Liver (tissue), 9 donors: ENCODE data around the gene KCNJ15. TPM values are rescaled to one million over a fixed set of nuclear protein-coding genes. Genes with fewer than 3 reads are reported as not detected.

Experiments used
- DNase-seq: peaks from one replicate; pipeline ENCODE4 v3.0.0-alpha.2; 2017; ENCODE audit warnings: low spot score
- H3K27ac ChIP-seq, 2 donors: one replicate each; pipeline ENCODE4 v1.7.0; 2013; ENCODE audit warnings: inconsistent platforms in 2 of 2, low read length in 2 of 2, control low read depth in 1 of 2, low read depth in 1 of 2, mild to moderate bottlenecking in 1 of 2
- H3K27me3 ChIP-seq, 4 donors: one replicate each; pipeline versions ENCODE4 v1.6.1 to v1.7.0; 2013; ENCODE audit warnings: low read length in 3 of 4, inconsistent platforms in 1 of 4, mild to moderate bottlenecking in 1 of 4, moderate library complexity in 1 of 4; ENCODE audit not compliant: control insufficient read depth in 4 of 4, insufficient read depth in 4 of 4
- H3K36me3 ChIP-seq, 4 donors: one replicate each; pipeline versions ENCODE4 v1.6.1 to v1.7.0; 2013; ENCODE audit warnings: low read length in 3 of 4, mild to moderate bottlenecking in 3 of 4, low read depth in 1 of 4, moderate library complexity in 1 of 4; ENCODE audit not compliant: control insufficient read depth in 4 of 4, insufficient read depth in 3 of 4
- H3K4me1 ChIP-seq, 4 donors: one replicate each; pipeline versions ENCODE4 v1.6.1 to v1.7.0; 2013; ENCODE audit warnings: low read length in 3 of 4, mild to moderate bottlenecking in 3 of 4, moderate library complexity in 1 of 4; ENCODE audit not compliant: control insufficient read depth in 4 of 4, insufficient read depth in 4 of 4
- H3K4me3 ChIP-seq, 3 donors: one replicate each; pipeline versions ENCODE4 v1.6.1 to v1.7.0; 2013; ENCODE audit warnings: low read length in 3 of 3, control low read depth in 1 of 3, low read depth in 1 of 3, mild to moderate bottlenecking in 1 of 3
- H3K9ac ChIP-seq, 2 donors: one replicate each; pipeline ENCODE4 v1.7.0; 2013; ENCODE audit warnings: low read length in 2 of 2, mild to moderate bottlenecking in 2 of 2, moderate library complexity in 2 of 2, control low read depth in 1 of 2, low read depth in 1 of 2
- H3K9me3 ChIP-seq, 4 donors: one replicate each; pipeline versions ENCODE4 v1.6.1 to v1.7.0; 2013; ENCODE audit warnings: low read length in 3 of 4; ENCODE audit not compliant: control insufficient read depth in 4 of 4
- EGR1 ChIP-seq, 2 donors: IDR thresholded peaks; 2 replicates each; pipeline ENCODE4 v1.6.1; 2016 to 2018; ENCODE audit warnings: antibody characterized with exemption in 2 of 2, low read depth in 2 of 2
- FOXA1 ChIP-seq: IDR thresholded peaks from 2 replicates; pipeline ENCODE4 v1.6.1; 2016; ENCODE audit warnings: antibody characterized with exemption
- FOXA2 ChIP-seq: IDR thresholded peaks from 2 replicates; pipeline ENCODE4 v1.6.1; 2016; ENCODE audit warnings: antibody characterized with exemption
- GABPA ChIP-seq, 2 donors: IDR thresholded peaks in 1 of 2; conservative IDR thresholded peaks in 1 of 2; 2 replicates each; pipeline ENCODE4 v1.6.1; 2016; ENCODE audit warnings: antibody characterized with exemption in 2 of 2, mild to moderate bottlenecking in 1 of 2, moderate library complexity in 1 of 2
- HNF4A ChIP-seq, 2 donors: conservative IDR thresholded peaks; 2 replicates each; pipeline ENCODE4 v1.6.1; 2016; ENCODE audit warnings: antibody characterized with exemption in 2 of 2, mild to moderate bottlenecking in 2 of 2
- HNF4G ChIP-seq: IDR thresholded peaks from 2 replicates; pipeline ENCODE4 v1.6.1; 2016; ENCODE audit warnings: antibody characterized with exemption
- JUND ChIP-seq, 2 donors: IDR thresholded peaks; 2 replicates each; pipeline ENCODE4 v1.6.1; 2016; ENCODE audit warnings: antibody characterized with exemption in 2 of 2
- MAX ChIP-seq: IDR thresholded peaks from 2 replicates; pipeline ENCODE4 v1.6.1; 2016; ENCODE audit warnings: antibody characterized with exemption
- NR2F2 ChIP-seq: IDR thresholded peaks from 2 replicates; pipeline ENCODE4 v1.6.1; 2016; ENCODE audit warnings: antibody characterized with exemption
- RAD21 ChIP-seq, 2 donors: IDR thresholded peaks; 2 replicates each; pipeline ENCODE4 v1.6.1; 2016; ENCODE audit warnings: antibody characterized with exemption in 2 of 2, mild to moderate bottlenecking in 2 of 2
- REST ChIP-seq: IDR thresholded peaks from 2 replicates; pipeline ENCODE4 v1.6.1; 2016; ENCODE audit warnings: antibody characterized with exemption, mild to moderate bottlenecking
- RXRA ChIP-seq, 2 donors: IDR thresholded peaks; 2 replicates each; pipeline ENCODE4 v1.6.1; 2017 to 2018; ENCODE audit warnings: antibody characterized with exemption in 2 of 2, mild to moderate bottlenecking in 1 of 2
- SP1 ChIP-seq: IDR thresholded peaks from 2 replicates; pipeline ENCODE4 v1.6.1; 2018; ENCODE audit warnings: antibody characterized with exemption, mild to moderate bottlenecking
- TAF1 ChIP-seq: conservative IDR thresholded peaks from 2 replicates; pipeline ENCODE4 v1.6.1; 2016; ENCODE audit warnings: antibody characterized with exemption, mild to moderate bottlenecking
- YY1 ChIP-seq: IDR thresholded peaks from 2 replicates; pipeline ENCODE4 v1.6.1; 2016; ENCODE audit warnings: antibody characterized with exemption, mild to moderate bottlenecking
- WGBS: extraction: QIAGEN DNeasy Blood & Tissue Kit; methylation state at CpG from one replicate; pipeline ENCODE4 v1.1.7; 2013; 5-methylcytosine and 5-hydroxymethylcytosine counted together
- polyA plus RNA-seq, 2 donors: library from polyadenylated mRNA; stranded (reverse) in 1 of 2; unstranded in 1 of 2; fragments of 200-250 nt in 1 of 2; fragments of >200 nt in 1 of 2; fragmentation: Nextera tagmentation in 1 of 2; extraction: Ambion mirVana in 1 of 2; gene quantifications; one replicate each; pipeline versions ENCODE4 v1.2.1 to v1.2.3, GENCODE V29; 2013 to 2015
- total RNA-seq, 2 donors: library from RNA; depleted of rRNA; stranded (reverse); fragments of >200 nt; gene quantifications; one replicate each; pipeline ENCODE4 v1.2.3, GENCODE V29; 2014
- TF ChIP-seq, protein P1 (sequence below): IDR thresholded peaks from 2 replicates; pipeline ENCODE4 v1.6.1; 2016; ENCODE audit warnings: antibody characterized with exemption
- TF ChIP-seq, protein P2 (sequence below): IDR thresholded peaks from 2 replicates; pipeline ENCODE4 v1.6.1; 2016; ENCODE audit warnings: antibody characterized with exemption
- TF ChIP-seq, protein P3 (sequence below): fragments of 150-350 bp; IDR thresholded peaks from 2 replicates; pipeline ENCODE4 v1.5.1; 2017; ENCODE audit warnings: improper control_type of control experiment, low read depth, low read length; ENCODE audit not compliant: missing input control
- donor health status: healthy.
- donor health status: healthy.
- donor health status: healthy.
- donor health status: healthy.
- donor health status: healthy.

KCNJ15 gene
- total and polyA plus RNA-seq, 4 donors = 0.61 to 4.8 (median 2.2) TPM

DNA sequence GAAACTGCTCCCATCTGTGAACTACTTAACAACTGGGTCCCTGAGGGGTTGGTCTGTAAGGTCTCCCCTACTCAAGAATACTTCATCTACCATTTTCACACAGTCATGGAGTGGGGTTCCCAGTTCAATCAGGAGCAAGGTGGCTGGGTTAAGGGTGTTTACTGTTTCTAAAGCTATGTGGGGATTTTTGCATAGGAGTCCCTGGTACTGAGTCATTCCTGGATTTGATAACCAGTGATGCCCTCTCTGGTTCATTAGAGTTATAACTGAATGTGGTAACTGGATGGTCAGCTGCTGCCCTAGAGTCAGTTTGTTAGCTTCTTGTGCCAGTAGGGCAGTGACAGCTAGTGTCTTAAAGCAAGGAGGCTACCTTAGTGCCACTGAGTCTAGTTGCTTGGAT, 29.4 kb upstream of the KCNJ15 start:
- TF ChIP-seq MAX = no peak
- TF ChIP-seq JUND (IDR thresholded peaks at IDR 0.05) = no peak
- no peaks in the 10 kb centered on the region for H3K27me3 ChIP-seq
- no peaks in the 10 kb centered on the region for H3K4me1 ChIP-seq
- H3K36me3 ChIP-seq = no peaks in the 10 kb centered on the region
- H3K9ac ChIP-seq = no peak overlapping the region
- peaks cover 4 to 16% (median 9%) of the 10 kb centered on the region in 4 donors for H3K9me3 ChIP-seq
- DNase-seq = no peak
- no peak overlapping the region for H3K4me3 ChIP-seq
- H3K27ac ChIP-seq = no peak overlapping the region

DNA sequence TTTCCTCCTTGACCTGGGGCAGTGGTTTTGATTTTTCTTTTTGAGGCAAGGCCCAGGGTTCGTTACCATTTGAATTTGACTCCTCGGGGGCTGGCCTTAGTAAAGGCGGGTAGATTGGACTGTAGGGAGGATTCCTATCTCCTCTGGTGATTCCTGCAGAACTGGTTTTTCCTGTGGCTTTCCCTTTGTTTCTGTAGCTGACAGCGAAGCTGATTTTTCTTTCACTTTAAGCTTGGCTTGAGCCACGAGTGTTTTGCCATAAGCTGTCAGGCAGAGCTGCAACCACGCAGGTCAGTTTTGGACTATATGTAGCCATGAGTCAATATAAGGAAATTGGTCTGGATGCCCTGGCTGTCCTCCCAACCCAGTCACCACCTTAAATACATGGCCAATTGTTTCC, 28.7 kb upstream of the KCNJ15 start:
- WGBS = 57% methylated on average over 6 of the region's 6 CpGs
- Histone ChIP-seq H3K4me1 (no peaks in the 10 kb centered on the region), H3K27me3 (no peaks in the 10 kb centered on the region), H3K9me3 (peaks cover 4 to 16% (median 9%) of the 10 kb centered on the region in 4 donors), H3K27ac (no peak overlapping the region), H3K4me3 (no peak overlapping the region), H3K9ac (no peak overlapping the region), H3K36me3 (no peaks in the 10 kb centered on the region)
- TF ChIP-seq EGR1 (IDR thresholded peaks at IDR 0.05; ENCODE audit: low read depth in 2 of 2) (no peak), RAD21 (IDR thresholded peaks at IDR 0.05) (no peak), FOXA2 (no peak), TAF1 (no peak), NR2F2 (no peak), REST (no peak), JUND (IDR thresholded peaks at IDR 0.05) (no peak), RXRA (IDR thresholded peaks at IDR 0.05) (no peak), MAX (no peak), SP1 (no peak), YY1 (no peak), HNF4A (conservative IDR thresholded peaks at IDR 0.05) (no peak), GABPA (IDR thresholded peaks at IDR 0.05 in 1 of 2, conservative IDR thresholded peaks at IDR 0.05 in 1 of 2) (no peak), FOXA1 (no peak), HNF4G (no peak)
- TF ChIP-seq, protein P1, sequence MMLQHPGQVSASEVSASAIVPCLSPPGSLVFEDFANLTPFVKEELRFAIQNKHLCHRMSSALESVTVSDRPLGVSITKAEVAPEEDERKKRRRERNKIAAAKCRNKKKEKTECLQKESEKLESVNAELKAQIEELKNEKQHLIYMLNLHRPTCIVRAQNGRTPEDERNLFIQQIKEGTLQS = no peak
- TF ChIP-seq, protein P2, sequence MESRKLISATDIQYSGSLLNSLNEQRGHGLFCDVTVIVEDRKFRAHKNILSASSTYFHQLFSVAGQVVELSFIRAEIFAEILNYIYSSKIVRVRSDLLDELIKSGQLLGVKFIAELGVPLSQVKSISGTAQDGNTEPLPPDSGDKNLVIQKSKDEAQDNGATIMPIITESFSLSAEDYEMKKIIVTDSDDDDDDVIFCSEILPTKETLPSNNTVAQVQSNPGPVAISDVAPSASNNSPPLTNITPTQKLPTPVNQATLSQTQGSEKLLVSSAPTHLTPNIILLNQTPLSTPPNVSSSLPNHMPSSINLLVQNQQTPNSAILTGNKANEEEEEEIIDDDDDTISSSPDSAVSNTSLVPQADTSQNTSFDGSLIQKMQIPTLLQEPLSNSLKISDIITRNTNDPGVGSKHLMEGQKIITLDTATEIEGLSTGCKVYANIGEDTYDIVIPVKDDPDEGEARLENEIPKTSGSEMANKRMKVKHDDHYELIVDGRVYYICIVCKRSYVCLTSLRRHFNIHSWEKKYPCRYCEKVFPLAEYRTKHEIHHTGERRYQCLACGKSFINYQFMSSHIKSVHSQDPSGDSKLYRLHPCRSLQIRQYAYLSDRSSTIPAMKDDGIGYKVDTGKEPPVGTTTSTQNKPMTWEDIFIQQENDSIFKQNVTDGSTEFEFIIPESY = no peak
- TF ChIP-seq, protein P3, sequence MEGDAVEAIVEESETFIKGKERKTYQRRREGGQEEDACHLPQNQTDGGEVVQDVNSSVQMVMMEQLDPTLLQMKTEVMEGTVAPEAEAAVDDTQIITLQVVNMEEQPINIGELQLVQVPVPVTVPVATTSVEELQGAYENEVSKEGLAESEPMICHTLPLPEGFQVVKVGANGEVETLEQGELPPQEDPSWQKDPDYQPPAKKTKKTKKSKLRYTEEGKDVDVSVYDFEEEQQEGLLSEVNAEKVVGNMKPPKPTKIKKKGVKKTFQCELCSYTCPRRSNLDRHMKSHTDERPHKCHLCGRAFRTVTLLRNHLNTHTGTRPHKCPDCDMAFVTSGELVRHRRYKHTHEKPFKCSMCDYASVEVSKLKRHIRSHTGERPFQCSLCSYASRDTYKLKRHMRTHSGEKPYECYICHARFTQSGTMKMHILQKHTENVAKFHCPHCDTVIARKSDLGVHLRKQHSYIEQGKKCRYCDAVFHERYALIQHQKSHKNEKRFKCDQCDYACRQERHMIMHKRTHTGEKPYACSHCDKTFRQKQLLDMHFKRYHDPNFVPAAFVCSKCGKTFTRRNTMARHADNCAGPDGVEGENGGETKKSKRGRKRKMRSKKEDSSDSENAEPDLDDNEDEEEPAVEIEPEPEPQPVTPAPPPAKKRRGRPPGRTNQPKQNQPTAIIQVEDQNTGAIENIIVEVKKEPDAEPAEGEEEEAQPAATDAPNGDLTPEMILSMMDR = no peak
- DNase-seq = no peak
